CD4-positive, alpha-beta memory T cell (primary cell): ENCODE measurements around the gene CCNE1. TPM values are rescaled to one million over a fixed set of nuclear protein-coding genes. Genes with fewer than 3 reads are reported as not detected.
A peak's percentile ranks its signal among the peaks of the same experiment; 100 is the strongest.
"Not testable (repeated sequence)": the region's sequence is repeated elsewhere in the genome, so short reads cannot be mapped to it uniquely, and the experiment has no call there.

Experiments used
- CTCF ChIA-PET: fragments of 350-600 bp; sonication (Branson Sonifier 250); formaldehyde crosslinking; loops from one replicate; lab custom pipeline; 2021; ENCODE audit warnings: inconsistent platforms; ENCODE audit not compliant: partially characterized antibody; lab: Charles Lee
- POLR2A ChIA-PET: fragments of 350-600 bp; sonication (Branson Sonifier 250); formaldehyde crosslinking; loops from one replicate; lab custom pipeline; 2021; ENCODE audit not compliant: partially characterized antibody; lab: Charles Lee
- DNase-seq, 5 donors: peaks; one replicate each; pipeline versions ENCODE4 v3.0.0 to v3.0.0-alpha.2; 2020 to 2022; ENCODE audit warnings: mixed read lengths in 1 of 5
- H3K27ac ChIP-seq: one replicate; pipeline ENCODE4 v1.7.0; 2013; ENCODE audit warnings: low read depth, low read length
- H3K27me3 ChIP-seq: 2 replicates; pipeline ENCODE4 v1.7.0; 2013; ENCODE audit warnings: mild to moderate bottlenecking, low read length, moderate library complexity; ENCODE audit not compliant: insufficient read depth
- H3K36me3 ChIP-seq: 2 replicates; pipeline ENCODE4 v1.7.0; 2013; ENCODE audit warnings: mild to moderate bottlenecking, low read length, moderate library complexity; ENCODE audit not compliant: insufficient read depth
- H3K4me1 ChIP-seq: 2 replicates; pipeline ENCODE4 v1.7.0; 2013; ENCODE audit warnings: mild to moderate bottlenecking, low read length, moderate library complexity; ENCODE audit not compliant: insufficient read depth
- H3K4me3 ChIP-seq, 2 donors: one replicate each; pipeline ENCODE4 v1.7.0; 2013; ENCODE audit warnings: low read length in 2 of 2, mild to moderate bottlenecking in 1 of 2
- H3K9me3 ChIP-seq, 2 donors: one replicate each; pipeline ENCODE4 v1.7.0; 2013; ENCODE audit warnings: low read length in 2 of 2, control low read depth in 1 of 2; ENCODE audit not compliant: control insufficient read depth in 1 of 2
- H3K27ac Mint-ChIP-seq, 7 donors: one replicate each; pipeline ENCODE4 v1.8.0; 2020 to 2021; ENCODE audit warnings: mixed read lengths in 7 of 7, mild to moderate bottlenecking in 6 of 7, inconsistent platforms in 3 of 7, moderate library complexity in 3 of 7
- H3K27me3 Mint-ChIP-seq, 2 donors: one replicate each; pipeline ENCODE4 v1.8.0; 2020 to 2021; ENCODE audit warnings: mixed read lengths in 2 of 2
- H3K36me3 Mint-ChIP-seq, 2 donors: one replicate each; pipeline ENCODE4 v1.8.0; 2020 to 2021; ENCODE audit warnings: mixed read lengths in 2 of 2, inconsistent platforms in 1 of 2, mild to moderate bottlenecking in 1 of 2
- H3K4me1 Mint-ChIP-seq, 4 donors: one replicate each; pipeline ENCODE4 v1.8.0; 2020 to 2021; ENCODE audit warnings: mixed read lengths in 4 of 4, mild to moderate bottlenecking in 1 of 4
- H3K4me3 Mint-ChIP-seq, 8 donors: one replicate each; pipeline ENCODE4 v1.8.0; 2020 to 2021; ENCODE audit warnings: mixed read lengths in 8 of 8, mild to moderate bottlenecking in 7 of 8, moderate library complexity in 6 of 8, inconsistent platforms in 3 of 8
- H3K9me3 Mint-ChIP-seq, 8 donors: one replicate each; pipeline ENCODE4 v1.8.0; 2020 to 2021; ENCODE audit warnings: mixed read lengths in 8 of 8, mild to moderate bottlenecking in 5 of 8, inconsistent platforms in 3 of 8, moderate library complexity in 1 of 8
- intact Hi-C: fragments of 100-400 bp; cut with micrococcal nuclease; formaldehyde crosslinking; loops from one replicate; pipeline ENCODE4 v1.15.1; 2023
- polyA plus RNA-seq, 2 donors: library from polyadenylated mRNA; unstranded; fragments of 300-500 nt; fragmentation: Illumina TruSeq; gene quantifications; one replicate each; pipeline ENCODE4 v1.2.3, GENCODE V29; 2021
- total RNA-seq, 2 experiments: library from RNA; stranded (reverse); gene quantifications; one replicate each; pipeline ENCODE4 v1.2.3, GENCODE V29; 2021

Gene CCNE1
- total and polyA plus RNA-seq, 4 experiments from 2014 or later, result 0.50 to 3.4 (median 1.9) TPM

DNA sequence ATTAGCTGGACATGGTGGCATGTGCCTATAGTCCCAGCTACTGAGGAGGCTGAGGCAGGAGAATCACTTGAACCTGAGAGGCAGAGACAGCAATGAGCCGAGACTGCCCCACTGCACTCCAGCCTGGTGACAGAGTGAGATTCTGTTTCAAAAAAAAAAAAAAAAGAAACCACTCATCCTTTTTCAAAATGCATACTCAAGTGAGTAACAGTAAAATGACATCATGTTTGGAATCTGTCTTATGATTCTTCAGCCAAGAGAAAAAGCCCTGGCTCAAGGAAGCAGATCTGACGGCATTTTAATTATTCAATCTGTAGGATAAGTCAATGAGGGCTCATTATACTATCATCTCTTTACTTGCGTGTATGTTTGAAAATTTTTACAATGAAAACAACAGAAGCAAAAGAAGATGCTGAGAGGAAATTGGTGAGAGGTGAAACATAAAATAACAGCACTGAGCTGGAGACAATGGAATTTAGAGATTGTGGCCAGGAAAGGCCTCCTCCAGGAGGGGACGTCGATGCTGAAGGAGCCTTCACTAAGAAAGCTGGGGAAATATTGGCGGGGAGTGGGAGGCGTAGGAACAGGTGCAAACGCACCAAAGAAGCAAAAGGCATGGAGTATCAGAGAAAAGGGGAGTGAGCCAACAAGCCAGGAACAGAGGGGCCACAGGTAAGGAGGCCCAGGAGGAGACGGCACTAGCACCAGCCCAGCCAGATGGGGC is 12.9 kb upstream of the CCNE1 start:
- ChIA-PET POLR2A (no interaction called here), CTCF (interaction anchor here (1.1 to 2.0 kb wide), 2 partner anchors 39 to 75 kb away, joined by 3 to 4 read pairs; no protein-coding TSS in a partner anchor)
- H3K36me3 ChIP-seq, result no peaks in the 10 kb centered on the region
- H3K4me1 Mint-ChIP-seq, result no peaks in the 10 kb centered on the region
- intact Hi-C loops, result no loop called here
- no peak for DNase-seq
- no peak overlapping the region for H3K27ac ChIP-seq
- H3K4me3 ChIP-seq, result no peak overlapping the region
- H3K9me3 Mint-ChIP-seq, result no peaks in the 10 kb centered on the region
- H3K27ac Mint-ChIP-seq, result peak overlapping the region in 1 of 7 donors; percentile 38
- no peaks in the 10 kb centered on the region for H3K27me3 ChIP-seq
- H3K36me3 Mint-ChIP-seq, result no peaks in the 10 kb centered on the region
- H3K27me3 Mint-ChIP-seq, result no peaks in the 10 kb centered on the region
- no peaks in the 10 kb centered on the region for H3K4me1 ChIP-seq
- H3K4me3 Mint-ChIP-seq, result no peak overlapping the region
- H3K9me3 ChIP-seq, result no peaks in the 10 kb centered on the region

DNA sequence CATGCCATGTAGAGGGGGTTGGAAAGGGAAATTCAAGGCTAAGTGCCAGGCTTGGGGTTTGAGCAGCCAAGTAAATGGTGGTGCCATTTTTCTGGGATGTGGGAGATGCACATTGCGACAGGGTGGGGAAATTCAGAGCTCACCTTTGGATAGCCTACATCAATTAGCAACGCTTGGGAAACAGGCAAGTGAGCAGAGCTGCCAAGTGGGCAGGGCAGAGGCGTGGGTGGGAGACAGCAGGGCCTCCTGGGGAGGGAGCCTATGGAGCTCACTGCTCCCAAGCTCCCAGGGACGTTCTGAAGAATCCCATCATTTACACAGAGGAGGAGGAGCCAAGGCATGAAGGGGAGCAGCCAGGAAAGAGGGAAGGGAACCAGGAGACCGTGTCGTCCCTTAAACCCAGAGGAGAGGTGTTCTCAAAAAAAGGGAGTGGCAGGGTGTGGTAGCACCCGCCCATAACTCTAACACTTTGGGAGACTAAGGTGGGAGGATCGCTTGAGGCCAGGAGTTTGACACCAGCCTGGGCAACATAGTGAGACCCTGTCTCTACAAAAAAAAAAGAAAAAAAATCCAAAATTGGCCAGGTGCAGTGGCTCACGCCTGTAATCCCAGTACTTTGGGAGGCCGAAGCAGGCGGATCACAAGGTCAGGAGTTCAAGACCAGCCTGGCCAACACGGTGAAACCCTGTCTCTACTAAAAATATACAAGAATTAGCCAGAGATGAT is 11.5 kb upstream of the CCNE1 start:
- no peaks in the 10 kb centered on the region for H3K4me1 Mint-ChIP-seq
- Histone ChIP-seq H3K27me3 (no peaks in the 10 kb centered on the region), H3K36me3 (no peaks in the 10 kb centered on the region), H3K4me3 (no peak overlapping the region), H3K9me3 (no peaks in the 10 kb centered on the region), H3K4me1 (no peaks in the 10 kb centered on the region), H3K27ac (no peak overlapping the region)
- no peak overlapping the region for H3K27ac Mint-ChIP-seq
- H3K9me3 Mint-ChIP-seq, result no peaks in the 10 kb centered on the region
- H3K27me3 Mint-ChIP-seq, result no peaks in the 10 kb centered on the region
- CTCF ChIA-PET, result interaction anchor here (1.1 to 2.0 kb wide), 3 partner anchors 40 to 74 kb away, joined by 3 to 4 read pairs (median 3); no protein-coding TSS in a partner anchor
- H3K4me3 Mint-ChIP-seq, result peak overlapping the region in 1 of 8 donors; percentile 29
- DNase-seq, result no peak
- POLR2A ChIA-PET, result no interaction called here
- H3K36me3 Mint-ChIP-seq, result no peaks in the 10 kb centered on the region
- intact Hi-C loops, result no loop called here

DNA sequence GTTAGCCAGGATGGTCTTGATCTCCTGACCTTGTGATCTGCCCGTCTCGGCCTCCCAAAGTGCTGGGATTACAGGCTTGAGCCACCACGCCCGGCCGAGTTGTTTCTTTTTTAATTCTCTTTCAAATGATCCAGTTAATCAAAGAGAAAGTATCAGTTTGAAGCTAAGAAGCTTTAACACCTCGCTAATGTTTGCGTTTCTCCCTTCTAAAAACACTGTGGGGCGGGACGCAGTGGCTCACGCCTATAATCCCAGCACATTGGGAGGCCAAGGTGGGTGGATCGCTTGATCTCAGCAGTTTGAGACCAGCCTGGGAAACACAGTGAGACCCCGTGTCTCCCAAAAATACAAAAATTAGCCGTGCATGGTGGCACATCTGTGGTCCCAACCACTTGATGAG is 7.8 kb upstream of the CCNE1 start:
- intact Hi-C loops, H3K4me3 Mint-ChIP-seq, H3K36me3 ChIP-seq, DNase-seq, H3K27me3 Mint-ChIP-seq, CTCF ChIA-PET, POLR2A ChIA-PET, H3K27ac ChIP-seq, H3K4me1 Mint-ChIP-seq, H3K4me1 ChIP-seq, H3K4me3 ChIP-seq, H3K27ac Mint-ChIP-seq, H3K9me3 ChIP-seq, H3K27me3 ChIP-seq, H3K36me3 Mint-ChIP-seq, H3K9me3 Mint-ChIP-seq: not testable (repeated sequence)

DNA sequence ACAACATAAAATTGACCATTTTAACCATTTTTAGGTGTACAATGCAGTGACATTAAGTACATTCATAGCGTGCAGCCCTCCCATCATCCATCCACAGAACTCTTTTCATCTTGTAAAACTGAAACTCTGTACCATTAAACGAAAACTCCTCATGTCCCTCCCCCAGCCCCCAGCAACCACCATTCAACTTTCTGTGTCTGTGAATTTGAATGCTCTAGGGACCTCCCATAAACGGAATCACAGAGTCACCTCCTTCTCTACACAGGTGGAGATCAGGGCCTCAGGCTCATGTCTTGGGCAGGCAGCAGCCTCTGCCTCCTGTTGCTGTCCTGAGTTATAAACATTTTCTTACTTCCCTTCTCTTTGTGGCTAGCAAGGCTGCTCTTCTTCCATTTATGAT is 7.3 kb upstream of the CCNE1 start:
- Histone ChIP-seq H3K27ac (no peak overlapping the region), H3K9me3 (no peaks in the 10 kb centered on the region), H3K4me3 (no peak overlapping the region), H3K4me1 (no peaks in the 10 kb centered on the region), H3K27me3 (no peaks in the 10 kb centered on the region), H3K36me3 (no peaks in the 10 kb centered on the region)
- H3K27ac Mint-ChIP-seq, result peak overlapping the region in 1 of 7 donors; percentile 46
- ChIA-PET CTCF (no interaction called here), POLR2A (no interaction called here)
- DNase-seq, result no peak
- intact Hi-C loops, result no loop called here
- H3K4me1 Mint-ChIP-seq, result no peaks in the 10 kb centered on the region
- H3K27me3 Mint-ChIP-seq, result no peaks in the 10 kb centered on the region
- no peak overlapping the region for H3K4me3 Mint-ChIP-seq
- H3K36me3 Mint-ChIP-seq, result no peaks in the 10 kb centered on the region
- H3K9me3 Mint-ChIP-seq, result no peaks in the 10 kb centered on the region

DNA sequence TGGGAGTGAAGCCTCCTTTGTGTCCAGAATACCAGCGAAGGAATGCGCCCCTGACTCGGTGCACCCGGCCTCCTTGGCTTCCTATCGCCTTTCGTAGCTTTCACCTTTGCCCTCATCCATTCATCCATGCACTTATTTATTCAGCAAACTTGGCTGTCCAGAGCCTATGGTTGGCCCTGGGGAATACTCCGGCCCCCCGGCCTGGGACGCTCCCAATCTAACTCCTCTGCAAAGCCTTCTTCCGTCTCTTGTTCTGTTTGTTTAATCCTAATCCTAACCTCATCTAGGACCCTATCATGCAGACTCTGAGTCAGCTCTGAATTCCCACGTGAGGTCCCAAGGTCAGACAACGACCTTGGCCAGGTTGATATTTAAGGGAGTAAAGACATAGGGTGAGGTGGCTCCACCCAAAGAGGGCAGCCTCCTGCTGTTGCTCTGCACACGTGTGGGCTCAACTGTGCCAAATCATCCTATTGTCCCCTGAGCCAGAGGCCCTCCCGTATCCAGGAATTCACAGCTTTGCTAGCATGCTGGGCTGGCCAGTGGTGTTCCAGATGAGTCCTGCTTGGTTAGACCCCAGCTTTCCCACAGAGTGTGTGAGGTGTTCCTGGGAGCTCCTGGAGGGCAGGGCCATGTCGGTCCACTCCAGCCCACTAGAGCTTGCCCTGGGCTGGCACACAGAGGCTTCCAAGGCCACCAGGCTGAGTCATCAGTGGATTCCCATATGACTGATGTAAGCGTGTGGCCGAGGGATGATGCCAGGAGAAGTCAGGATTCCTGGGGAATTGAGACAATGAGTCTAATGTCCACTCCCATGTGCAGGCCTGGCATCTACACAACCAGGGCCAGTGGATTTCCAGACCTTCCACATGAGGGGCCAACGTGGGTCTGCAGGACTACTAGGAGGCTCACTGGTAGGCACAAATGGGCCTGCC is 6.5 kb upstream of the CCNE1 start:
- intact Hi-C loops, result no loop called here
- H3K4me3 Mint-ChIP-seq, result no peak overlapping the region
- ChIA-PET POLR2A (no interaction called here), CTCF (no interaction called here)
- Histone ChIP-seq H3K4me3 (no peak overlapping the region), H3K27me3 (no peaks in the 10 kb centered on the region), H3K36me3 (no peaks in the 10 kb centered on the region), H3K27ac (no peak overlapping the region), H3K9me3 (no peaks in the 10 kb centered on the region), H3K4me1 (no peaks in the 10 kb centered on the region)
- no peaks in the 10 kb centered on the region for H3K9me3 Mint-ChIP-seq
- H3K27ac Mint-ChIP-seq, result peak overlapping the region in 1 of 7 donors; percentile 31
- H3K27me3 Mint-ChIP-seq, result no peaks in the 10 kb centered on the region
- no peak for DNase-seq
- H3K4me1 Mint-ChIP-seq, result peaks cover 0 to under 1% (median under 1%) of the 10 kb centered on the region in 4 donors
- H3K36me3 Mint-ChIP-seq, result no peaks in the 10 kb centered on the region

DNA sequence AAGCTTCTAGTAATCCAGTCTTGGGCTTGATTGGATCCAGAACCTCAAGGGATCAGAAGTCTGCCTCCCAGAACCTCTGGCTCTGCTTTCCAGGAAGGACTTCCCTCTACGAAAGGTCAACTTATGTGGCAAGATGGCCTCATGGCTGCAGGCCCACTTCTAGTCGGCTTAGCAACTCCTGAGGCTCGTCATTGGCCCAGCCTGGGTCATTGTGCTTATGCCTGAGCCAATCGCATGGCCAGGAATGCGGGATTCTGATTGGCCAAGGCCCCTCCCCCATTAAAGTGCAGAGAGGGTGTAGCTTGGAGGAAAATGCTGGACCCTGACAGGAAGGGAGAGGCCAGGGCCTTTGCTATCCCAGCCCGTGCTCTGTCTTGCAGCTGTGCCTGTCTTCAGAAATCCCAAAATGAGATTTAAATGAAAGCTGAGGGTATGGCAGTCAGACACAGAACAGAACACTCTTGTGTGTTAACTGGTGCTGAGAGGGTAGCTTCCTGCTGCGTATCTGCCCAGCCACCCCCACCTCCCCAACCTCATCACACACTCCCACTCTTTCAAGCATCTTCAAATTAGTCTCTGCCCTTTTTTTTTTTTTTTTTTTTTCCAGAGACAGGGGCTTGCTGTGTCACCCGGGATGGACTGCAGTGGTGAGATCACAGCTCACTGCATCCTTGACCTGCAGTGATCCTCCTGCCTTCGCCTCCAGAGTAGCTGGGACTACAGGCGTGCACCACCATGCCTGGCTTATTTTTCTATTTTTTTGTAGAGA is 5.5 kb upstream of the CCNE1 start:
- POLR2A ChIA-PET, result no interaction called here
- no peak for DNase-seq
- Mint-ChIP-seq H3K27me3 (no peaks in the 10 kb centered on the region), H3K9me3 (no peaks in the 10 kb centered on the region), H3K4me1 (peaks cover 0 to 9% (median 5%) of the 10 kb centered on the region in 4 donors), H3K36me3 (no peaks in the 10 kb centered on the region), H3K27ac (peak overlapping the region in 1 of 7 donors; percentile 48), H3K4me3 (no peak overlapping the region)
- Histone ChIP-seq H3K36me3 (no peaks in the 10 kb centered on the region), H3K4me1 (peaks cover 5% of the 10 kb centered on the region), H3K27me3 (no peaks in the 10 kb centered on the region), H3K27ac (no peak overlapping the region), H3K9me3 (no peaks in the 10 kb centered on the region), H3K4me3 (no peak overlapping the region)
- intact Hi-C loops, result no loop called here
- CTCF ChIA-PET, result no interaction called here
